Activated T-cell treated with anti-CD3 and anti-CD28 coated beads, Interleukin-2, amount 50 U/mL, for 4 hours (primary cell): ENCODE data around the gene MCTP2. TPM values are rescaled to one million over a fixed set of nuclear protein-coding genes. Genes with fewer than 3 reads are reported as not detected.
A peak's percentile ranks its signal among the peaks of the same experiment; 100 is the strongest.
"Not testable (repeated sequence)": the region's sequence is repeated elsewhere in the genome, so short reads cannot be mapped to it uniquely, and the experiment has no call there.

ENCODE experiments used
- ATAC-seq, 2 donors: fragments of 200-7000 bp; cut with Tn5 transposase; one replicate each; pipeline ENCODE4 v1.10.0; 2021
- DNase-seq: peaks from one replicate; pipeline ENCODE4 v3.0.0-alpha.2; 2020
- H3K27me3 Mint-ChIP-seq: one replicate; pipeline ENCODE4 v1.8.0; 2021; ENCODE audit warnings: low read depth, mixed read lengths
- H3K36me3 Mint-ChIP-seq: one replicate; pipeline ENCODE4 v1.8.0; 2022; ENCODE audit warnings: mixed read lengths; ENCODE audit not compliant: insufficient read depth
- H3K4me1 Mint-ChIP-seq: one replicate; pipeline ENCODE4 v1.8.0; 2021; ENCODE audit warnings: low read depth, mixed read lengths
- H3K4me3 Mint-ChIP-seq: one replicate; pipeline ENCODE4 v1.8.0; 2021; ENCODE audit warnings: mild to moderate bottlenecking, moderate library complexity, mixed read lengths
- H3K9me3 Mint-ChIP-seq: one replicate; pipeline ENCODE4 v1.8.0; 2021; ENCODE audit warnings: mixed read lengths
- total RNA-seq, 3 donors: library from RNA; stranded (reverse); gene quantifications; one replicate each; pipeline ENCODE4 v1.2.1, GENCODE V29; 2021

MCTP2 gene
- total RNA-seq, 3 donors from 2014 or later: 9.5 to 18.1 (median 14.2) TPM

DNA sequence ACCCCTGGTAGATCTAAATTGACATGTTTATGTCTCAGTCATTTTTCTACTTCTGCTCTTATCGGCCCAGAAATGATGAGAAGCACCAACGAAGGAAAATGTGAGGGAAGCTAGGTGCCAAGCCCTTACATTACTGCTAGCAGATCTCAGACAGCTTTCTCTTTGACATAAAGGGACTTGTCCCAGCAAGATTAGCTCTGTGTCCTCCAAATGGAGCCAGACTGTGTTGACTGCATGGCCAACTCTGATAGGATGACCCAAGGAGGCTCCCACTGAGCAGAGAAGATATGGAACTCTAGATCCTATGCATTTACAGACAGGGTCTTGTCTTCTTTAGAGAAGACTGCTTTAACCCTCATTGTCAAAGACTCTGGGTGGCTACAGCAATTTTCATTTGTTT, 2.8 kb upstream of the MCTP2 start:
- DNase-seq (no peak), ATAC-seq (no peak)
- H3K36me3 Mint-ChIP-seq: no peaks in the 10 kb centered on the region
- H3K4me3 Mint-ChIP-seq: no peak overlapping the region
- H3K27me3 Mint-ChIP-seq: peaks cover 3% of the 10 kb centered on the region
- H3K4me1 Mint-ChIP-seq: peaks cover 45% of the 10 kb centered on the region
- no peaks in the 10 kb centered on the region for H3K9me3 Mint-ChIP-seq

DNA sequence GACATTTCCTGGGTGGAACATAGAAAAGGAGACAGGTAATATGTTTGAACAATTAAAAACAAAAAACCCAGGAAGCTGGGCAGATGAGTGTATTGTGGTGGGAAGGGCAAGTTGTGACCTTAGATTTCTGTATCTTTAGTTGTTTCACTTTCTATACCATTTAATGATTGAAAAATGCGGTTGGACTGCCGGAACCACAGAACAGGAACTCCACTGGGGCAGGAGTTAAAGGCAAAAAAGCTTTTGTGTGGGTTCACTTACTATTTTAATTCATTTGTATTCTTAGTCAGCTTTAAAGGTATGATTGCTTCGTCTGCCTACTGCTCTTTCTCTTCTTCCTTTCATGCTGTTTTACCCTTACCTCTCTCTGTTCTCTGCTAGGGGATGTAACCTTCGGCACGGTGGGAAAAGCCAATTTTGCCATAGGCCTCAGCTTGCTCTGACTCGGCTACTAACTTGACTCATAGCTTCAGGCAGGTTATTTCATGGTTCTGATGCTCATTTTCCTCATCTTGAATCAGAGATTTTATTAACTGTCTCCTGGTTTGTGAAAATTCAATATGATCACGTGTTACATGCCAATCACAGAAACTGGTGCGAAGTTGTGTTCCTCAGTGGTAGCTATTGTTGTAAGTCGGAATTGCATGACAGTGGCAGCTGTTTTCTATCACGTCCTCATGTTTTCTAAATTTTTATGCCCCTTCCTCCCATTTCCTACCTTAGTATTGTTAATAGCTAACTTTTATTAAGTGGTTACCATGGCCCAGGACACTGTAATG, 1.6 kb upstream of the MCTP2 start:
- Mint-ChIP-seq H3K9me3 (no peaks in the 10 kb centered on the region), H3K36me3 (peaks cover 1% of the 10 kb centered on the region), H3K4me1 (peaks cover 57% of the 10 kb centered on the region), H3K27me3 (peaks cover 3% of the 10 kb centered on the region), H3K4me3 (peak overlapping the region; percentile 91)
- ATAC-seq (peak; percentile 55 to 58), DNase-seq (peak; percentile 26)

DNA sequence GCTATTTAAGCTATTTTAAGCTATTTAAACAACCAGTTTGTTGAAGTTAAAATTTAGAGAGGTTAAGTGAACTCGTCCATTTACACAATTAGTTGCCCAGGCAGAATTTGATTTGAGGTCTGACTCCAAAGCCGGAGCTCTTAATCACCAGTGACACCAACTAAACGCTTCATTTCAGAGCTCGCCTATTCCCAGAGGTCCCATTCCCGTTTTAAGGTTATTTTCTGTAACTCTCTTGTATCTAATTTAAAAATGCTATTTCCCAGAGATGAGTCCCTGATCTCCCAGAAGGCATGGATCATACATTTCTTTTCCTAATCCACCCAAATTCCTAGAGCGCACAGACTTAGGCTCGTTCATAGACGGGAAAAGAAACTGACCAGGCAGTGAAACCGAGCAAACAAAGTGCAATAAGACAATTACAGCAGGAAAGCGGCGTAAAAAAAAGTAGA, 904 bp upstream of the MCTP2 start:
- H3K4me1 Mint-ChIP-seq: peaks cover 61% of the 10 kb centered on the region
- H3K9me3 Mint-ChIP-seq: no peaks in the 10 kb centered on the region
- H3K27me3 Mint-ChIP-seq: no peaks in the 10 kb centered on the region
- DNase-seq (no peak), ATAC-seq (no peak)
- H3K36me3 Mint-ChIP-seq: peaks cover 1% of the 10 kb centered on the region
- peak overlapping the region; percentile 91 for H3K4me3 Mint-ChIP-seq

DNA sequence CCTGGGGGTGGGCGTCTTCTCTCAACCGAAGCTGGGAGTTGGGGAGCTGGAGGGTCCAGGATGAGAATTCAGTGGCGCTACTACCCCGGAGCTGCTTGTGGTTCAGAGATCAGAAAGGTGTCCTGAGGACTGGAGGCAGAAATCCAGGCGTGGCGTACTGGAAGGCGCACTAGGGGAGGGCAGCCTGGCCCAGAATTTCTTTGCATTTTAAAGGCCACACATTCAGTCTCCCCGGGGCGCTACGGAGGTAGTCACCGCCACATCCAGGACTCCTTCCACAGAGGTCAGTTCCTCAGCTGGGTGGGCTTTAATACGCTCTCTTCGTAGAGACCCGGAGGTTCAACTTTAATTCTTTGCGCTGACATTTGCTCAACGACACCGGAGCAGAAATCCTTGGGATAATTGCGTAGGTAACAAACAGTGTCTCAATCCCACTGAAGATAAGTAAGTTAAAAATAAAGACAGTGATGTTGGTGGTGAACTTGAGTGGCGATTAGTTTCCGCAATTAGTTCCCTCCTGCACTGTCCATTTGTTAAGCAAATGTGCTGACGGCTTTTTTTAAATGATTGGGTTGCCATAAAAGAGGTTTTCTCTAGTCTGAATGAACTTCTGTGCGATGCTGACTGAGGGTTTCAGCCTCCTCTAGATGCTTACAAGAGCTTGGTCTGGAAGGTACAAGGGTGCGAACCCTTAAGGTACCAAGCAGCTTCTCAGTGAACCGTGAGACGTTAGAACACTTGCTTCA, 535 bp downstream of the MCTP2 start:
- peak in 1 of 2 donors; percentile 6 for ATAC-seq
- no peak for DNase-seq
- Mint-ChIP-seq H3K27me3 (no peaks in the 10 kb centered on the region), H3K9me3 (no peaks in the 10 kb centered on the region), H3K4me1 (peaks cover 74% of the 10 kb centered on the region), H3K36me3 (peaks cover 1% of the 10 kb centered on the region), H3K4me3 (peak overlapping the region; percentile 91)

DNA sequence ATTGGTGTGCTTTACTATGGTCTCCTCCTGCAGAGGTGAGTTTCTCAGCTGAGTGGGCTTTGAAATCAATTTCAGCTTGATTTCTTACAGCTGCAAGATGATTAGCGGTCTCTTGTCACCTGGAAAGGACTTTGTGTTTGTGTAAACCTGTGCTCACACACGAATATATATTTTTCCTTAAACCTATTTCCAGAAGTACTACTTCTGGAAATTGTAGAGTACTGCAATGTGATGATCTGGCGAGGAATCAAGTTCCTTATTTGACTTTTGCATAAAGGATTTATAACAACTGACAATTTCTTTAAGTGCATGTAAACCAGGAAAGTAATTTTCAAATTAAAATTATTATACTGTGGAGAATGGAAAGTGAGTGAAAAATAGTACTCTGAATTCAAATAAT, 2.1 kb downstream of the MCTP2 start:
- H3K4me1 Mint-ChIP-seq: peaks cover 86% of the 10 kb centered on the region
- no peak for ATAC-seq
- no peaks in the 10 kb centered on the region for H3K9me3 Mint-ChIP-seq
- peak overlapping the region; percentile 91 for H3K4me3 Mint-ChIP-seq
- DNase-seq: no peak
- peaks cover 2% of the 10 kb centered on the region for H3K36me3 Mint-ChIP-seq
- H3K27me3 Mint-ChIP-seq: no peaks in the 10 kb centered on the region

DNA sequence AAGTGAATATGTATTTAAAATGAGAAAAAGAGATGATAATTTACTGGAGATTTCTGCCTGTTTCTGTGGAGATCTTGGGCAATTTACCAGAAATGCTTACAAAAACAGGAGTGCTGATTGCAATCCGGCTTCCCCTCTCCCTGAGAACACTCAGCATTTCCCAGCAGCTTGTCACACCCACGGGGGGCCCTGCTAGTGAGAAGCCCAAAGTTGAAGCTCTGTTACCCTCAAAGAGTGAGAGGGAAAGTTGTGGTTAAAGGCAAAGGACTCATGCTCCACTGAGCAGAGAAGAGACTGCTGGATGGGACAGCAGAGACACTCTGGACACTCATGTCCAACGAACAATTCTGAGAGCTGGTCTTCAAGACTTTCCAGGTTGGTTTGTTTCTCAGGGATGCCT, 2.9 kb downstream of the MCTP2 start:
- DNase-seq: no peak
- H3K4me3 Mint-ChIP-seq: peak overlapping the region; percentile 91
- ATAC-seq: no peak
- H3K9me3 Mint-ChIP-seq: no peaks in the 10 kb centered on the region
- H3K36me3 Mint-ChIP-seq: peaks cover 4% of the 10 kb centered on the region
- H3K4me1 Mint-ChIP-seq: peaks cover 84% of the 10 kb centered on the region
- no peaks in the 10 kb centered on the region for H3K27me3 Mint-ChIP-seq

DNA sequence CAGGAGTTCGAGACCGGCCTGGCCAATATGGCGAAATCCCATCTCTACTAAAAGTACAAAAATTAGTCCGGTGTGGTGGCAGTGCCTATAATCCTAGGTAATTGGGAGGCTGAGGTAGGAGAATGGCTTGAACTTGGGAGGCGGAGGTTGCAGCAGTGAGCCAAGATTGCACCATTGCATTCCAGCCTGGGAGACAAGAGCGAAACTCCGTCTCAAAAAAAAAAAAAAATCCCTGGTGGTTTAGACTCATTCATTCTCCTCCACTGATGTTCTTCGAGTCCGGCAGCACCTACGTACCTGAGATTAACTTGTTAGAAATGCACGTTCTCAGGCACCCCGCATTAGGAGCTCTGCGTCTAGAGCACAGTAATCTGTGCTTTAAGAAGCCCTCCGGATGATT, 3.7 kb downstream of the MCTP2 start:
- H3K9me3 Mint-ChIP-seq: no peaks in the 10 kb centered on the region
- ATAC-seq (no peak), DNase-seq (no peak)
- H3K27me3 Mint-ChIP-seq: no peaks in the 10 kb centered on the region
- no peak overlapping the region for H3K4me3 Mint-ChIP-seq
- H3K4me1 Mint-ChIP-seq: peaks cover 82% of the 10 kb centered on the region
- peaks cover 4% of the 10 kb centered on the region for H3K36me3 Mint-ChIP-seq

DNA sequence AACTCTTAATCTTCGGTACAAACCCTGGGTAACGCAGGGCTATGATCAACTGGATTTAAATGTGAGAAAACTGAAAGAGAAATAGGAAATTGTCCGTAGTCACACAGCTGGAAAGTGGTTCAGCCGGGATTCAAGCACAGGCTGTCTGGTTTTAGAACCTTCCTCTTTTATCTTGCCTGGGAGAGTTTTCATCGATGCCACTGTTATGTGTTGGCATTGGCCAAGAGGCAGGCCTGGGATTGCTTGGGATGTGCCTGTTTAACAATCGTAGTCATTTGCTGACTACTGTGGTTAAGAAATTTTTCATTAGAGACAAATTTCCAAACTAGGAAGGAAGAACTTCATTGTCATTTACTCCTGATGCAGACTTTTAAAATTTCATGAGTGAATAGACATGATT, 4.3 kb downstream of the MCTP2 start:
- no peak for DNase-seq
- peaks cover 80% of the 10 kb centered on the region for H3K4me1 Mint-ChIP-seq
- H3K4me3 Mint-ChIP-seq: no peak overlapping the region
- no peaks in the 10 kb centered on the region for H3K9me3 Mint-ChIP-seq
- peaks cover 4% of the 10 kb centered on the region for H3K36me3 Mint-ChIP-seq
- ATAC-seq: no peak
- no peaks in the 10 kb centered on the region for H3K27me3 Mint-ChIP-seq

DNA sequence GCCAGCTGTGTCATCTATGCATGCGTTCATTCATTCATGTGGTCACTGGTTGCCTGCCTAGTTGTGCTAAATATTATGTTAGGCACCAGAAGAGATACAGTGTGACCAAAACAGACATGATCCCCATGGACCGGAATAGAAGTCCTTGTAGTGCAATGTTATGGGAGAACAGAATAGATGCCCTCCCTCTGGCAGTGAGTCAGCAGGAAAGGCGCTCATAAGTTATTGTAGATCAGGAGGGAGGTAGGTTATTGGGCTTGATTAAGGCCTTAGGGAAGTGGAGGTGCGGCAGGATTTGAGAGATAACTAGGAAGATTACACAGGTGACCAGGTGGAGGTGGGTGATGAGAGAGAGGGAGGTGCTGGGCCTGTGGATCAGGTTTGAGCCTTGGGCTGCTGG, 5.2 kb downstream of the MCTP2 start:
- no peak for DNase-seq
- peaks cover 78% of the 10 kb centered on the region for H3K4me1 Mint-ChIP-seq
- no peaks in the 10 kb centered on the region for H3K9me3 Mint-ChIP-seq
- H3K4me3 Mint-ChIP-seq: no peak overlapping the region
- H3K27me3 Mint-ChIP-seq: no peaks in the 10 kb centered on the region
- peaks cover 4% of the 10 kb centered on the region for H3K36me3 Mint-ChIP-seq
- no peak for ATAC-seq

DNA sequence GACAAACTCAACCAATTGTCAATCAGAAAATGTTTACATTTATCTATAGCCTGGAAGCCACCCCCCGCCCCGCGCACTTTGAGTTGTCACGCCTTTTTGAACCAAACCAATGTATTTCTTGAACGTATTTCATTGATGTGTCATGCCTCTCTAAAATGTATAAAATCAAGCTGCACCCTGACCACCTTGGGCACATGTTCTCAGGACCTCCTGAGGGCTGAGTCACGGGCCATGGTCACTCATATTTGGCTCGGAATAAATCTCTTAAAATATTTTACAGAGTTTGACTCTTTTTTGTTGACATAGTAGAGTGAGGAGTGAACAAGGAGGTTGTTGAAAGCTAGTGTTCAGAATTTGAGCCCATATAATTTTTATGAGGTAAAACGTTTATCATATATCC, 6.5 kb downstream of the MCTP2 start:
- no peak overlapping the region for H3K4me3 Mint-ChIP-seq

DNA sequence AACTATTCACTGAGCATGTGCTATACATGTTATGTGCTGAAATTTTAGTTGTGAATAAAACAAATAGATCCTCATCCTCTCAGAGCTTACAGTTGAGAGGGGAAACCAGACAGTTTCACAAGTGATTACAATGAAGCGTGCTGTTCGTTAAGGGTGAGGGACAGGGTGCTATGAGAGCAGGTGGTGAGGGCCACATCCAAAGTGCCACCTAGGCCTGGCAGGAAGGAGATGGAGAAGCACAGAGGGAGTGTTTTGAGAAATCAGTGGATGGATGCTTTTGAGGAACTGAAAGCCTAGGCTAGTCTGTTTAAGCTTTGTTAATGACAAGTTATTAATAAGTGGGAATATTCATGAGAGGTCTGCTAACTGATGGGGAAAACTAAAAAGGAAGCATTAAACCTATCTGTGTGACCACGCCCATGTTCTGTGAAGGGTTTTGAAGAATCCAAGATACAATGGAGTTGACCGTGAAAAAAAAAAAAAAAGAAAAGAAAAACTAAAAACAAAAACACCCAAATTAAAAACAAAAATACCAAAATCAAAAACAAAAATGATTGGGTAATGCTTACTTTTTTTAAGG, 7.3 kb downstream of the MCTP2 start:
- DNase-seq (no peak), ATAC-seq (no peak)
- H3K4me3 Mint-ChIP-seq: peak overlapping the region; percentile 23
- H3K4me1 Mint-ChIP-seq: peaks cover 61% of the 10 kb centered on the region
- H3K36me3 Mint-ChIP-seq: peaks cover 4% of the 10 kb centered on the region
- H3K9me3 Mint-ChIP-seq: no peaks in the 10 kb centered on the region
- H3K27me3 Mint-ChIP-seq: no peaks in the 10 kb centered on the region

More for the DNA sequence above, 6.5 kb downstream of the MCTP2 start:
- H3K27me3 Mint-ChIP-seq: no peaks in the 10 kb centered on the region
- H3K9me3 Mint-ChIP-seq: no peaks in the 10 kb centered on the region
- no peak for ATAC-seq
- H3K4me1 Mint-ChIP-seq: peaks cover 67% of the 10 kb centered on the region
- DNase-seq: no peak
- H3K36me3 Mint-ChIP-seq: peaks cover 4% of the 10 kb centered on the region

DNA sequence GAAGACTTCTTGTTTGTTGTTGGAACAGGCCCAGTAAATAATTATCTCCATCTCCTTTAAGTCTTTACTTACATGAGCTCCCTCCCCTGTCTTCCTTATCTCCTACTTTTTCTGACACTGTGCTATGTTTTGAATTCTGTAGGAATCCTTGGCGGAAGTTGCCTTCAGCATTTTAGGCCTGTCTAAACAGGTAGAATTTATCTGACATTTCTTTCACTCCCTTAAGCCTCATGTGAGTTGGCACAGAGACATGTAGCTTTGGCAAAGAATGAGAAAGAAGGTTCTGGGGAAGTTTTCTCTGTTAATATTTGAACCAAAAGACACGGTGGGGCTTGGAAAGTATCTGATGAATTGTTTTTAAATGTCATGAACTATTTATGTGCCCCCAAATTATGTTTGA, 8.1 kb downstream of the MCTP2 start:
- no peaks in the 10 kb centered on the region for H3K9me3 Mint-ChIP-seq
- no peaks in the 10 kb centered on the region for H3K27me3 Mint-ChIP-seq
- H3K4me3 Mint-ChIP-seq: no peak overlapping the region
- DNase-seq (no peak), ATAC-seq (no peak)
- peaks cover 53% of the 10 kb centered on the region for H3K4me1 Mint-ChIP-seq
- peaks cover 4% of the 10 kb centered on the region for H3K36me3 Mint-ChIP-seq

DNA sequence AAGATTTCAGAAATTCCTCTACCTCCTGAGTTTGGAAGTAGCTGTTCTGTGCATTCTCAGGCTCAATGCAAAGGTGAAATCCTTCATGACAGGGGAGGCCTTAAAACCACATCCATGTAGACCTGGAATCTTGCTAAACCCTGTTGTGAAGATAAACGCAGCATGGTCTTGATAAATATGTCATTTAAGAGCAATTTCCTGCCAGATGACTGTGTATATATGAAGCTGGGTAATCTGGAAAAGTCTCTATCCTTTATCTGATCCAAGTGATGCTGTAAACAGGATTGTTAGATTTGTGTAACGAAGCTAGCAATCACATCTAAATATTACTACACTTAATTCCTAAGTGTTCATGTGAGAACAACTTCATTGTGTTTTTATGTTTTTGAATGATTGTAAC, 9.1 kb downstream of the MCTP2 start:
- Mint-ChIP-seq H3K36me3 (peaks cover 2% of the 10 kb centered on the region), H3K4me1 (peaks cover 45% of the 10 kb centered on the region), H3K27me3 (no peaks in the 10 kb centered on the region), H3K9me3 (no peaks in the 10 kb centered on the region), H3K4me3 (no peak overlapping the region)
- DNase-seq: no peak
- no peak for ATAC-seq

DNA sequence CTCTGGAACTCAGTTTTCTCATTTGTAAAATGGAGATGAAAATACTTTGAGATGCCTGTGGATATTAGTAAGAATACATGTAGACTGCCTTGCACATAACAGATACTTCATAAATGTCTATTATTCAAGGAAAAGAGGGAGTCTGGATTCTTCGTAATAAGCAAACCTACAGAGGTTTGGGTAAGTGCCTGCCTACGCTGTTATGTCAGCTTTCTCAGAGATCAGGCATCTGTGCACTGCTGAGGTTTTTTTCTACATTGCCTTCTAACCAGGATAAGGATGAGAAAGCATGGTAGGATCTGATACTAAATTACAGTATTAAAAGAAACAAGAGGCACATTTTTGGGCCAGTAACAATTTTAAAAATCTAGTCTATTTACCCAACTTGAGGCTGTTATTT, 10.9 kb downstream of the MCTP2 start:
- Mint-ChIP-seq H3K4me1 (peaks cover 31% of the 10 kb centered on the region), H3K4me3 (no peak overlapping the region), H3K36me3 (peaks cover 4% of the 10 kb centered on the region), H3K9me3 (no peaks in the 10 kb centered on the region), H3K27me3 (no peaks in the 10 kb centered on the region)
- ATAC-seq (no peak), DNase-seq (no peak)

DNA sequence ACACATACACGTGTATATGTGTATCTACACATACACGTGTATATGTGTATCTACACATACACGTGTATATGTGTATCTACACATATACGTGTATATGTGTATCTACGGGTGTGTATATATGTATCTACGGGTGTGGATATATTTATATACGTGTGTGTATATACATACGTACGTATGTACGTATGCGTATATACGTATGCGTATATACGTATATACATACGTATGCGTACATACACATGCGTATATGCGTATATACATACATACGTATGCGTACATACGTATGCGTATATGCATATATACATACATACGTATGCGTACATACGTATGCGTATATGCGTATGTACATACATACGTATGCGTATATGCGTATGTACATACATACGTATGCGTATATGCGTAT, 11.6 kb downstream of the MCTP2 start:
- not testable (repeated sequence) for DNase-seq, H3K9me3 Mint-ChIP-seq, ATAC-seq, H3K4me3 Mint-ChIP-seq, H3K27me3 Mint-ChIP-seq, H3K36me3 Mint-ChIP-seq
- peaks cover 27% of the 10 kb centered on the region for H3K4me1 Mint-ChIP-seq
